DND-41 (cell line): ENCODE measurements around the gene INHBC.

ENCODE experiments used
- ATAC-seq: fragments of 200-7000 bp; cut with Tn5 transposase; 3 replicates; pipeline ENCODE4 v1.9.1; 2021; ENCODE audit warnings: low read depth; ENCODE audit not compliant: insufficient read depth
- DNase-seq: peaks from one replicate; pipeline ENCODE4 v3.0.0-alpha.2; 2020
- H2AFZ ChIP-seq: 2 replicates; pipeline ENCODE4 v1.6.0; 2012; ENCODE audit warnings: low read depth, low read length
- H3K27ac ChIP-seq: 2 replicates; pipeline ENCODE4 v1.5.1; 2012; ENCODE audit warnings: low read length, inconsistent platforms
- H3K27me3 ChIP-seq: fragments of 200-600 bp; sonication (generic); 2 replicates; pipeline ENCODE4 v1.6.0; 2012; ENCODE audit warnings: low read length, mild to moderate bottlenecking, inconsistent platforms; ENCODE audit not compliant: insufficient read depth, poor library complexity
- H3K36me3 ChIP-seq: 2 replicates; pipeline ENCODE4 v1.5.1; 2012; ENCODE audit warnings: low read length, inconsistent platforms; ENCODE audit not compliant: insufficient read depth
- H3K4me1 ChIP-seq: 2 replicates; pipeline ENCODE4 v1.5.1; 2012; ENCODE audit warnings: mild to moderate bottlenecking, low read length; ENCODE audit not compliant: insufficient read depth
- H3K4me2 ChIP-seq: 2 replicates; pipeline ENCODE4 v1.6.0; 2012; ENCODE audit warnings: mild to moderate bottlenecking, moderate library complexity, low read length, inconsistent platforms; ENCODE audit not compliant: insufficient read depth
- H3K4me3 ChIP-seq, 2 experiments: fragments of 200-600 bp in 1 of 2; shearing (Covaris generic) in 1 of 2; 2 replicates each; pipeline ENCODE4 v1.5.1; 2012 to 2016; ENCODE audit warnings: inconsistent platforms in 2 of 2, low read length in 2 of 2, mild to moderate bottlenecking in 2 of 2, low read depth in 1 of 2, moderate library complexity in 1 of 2
- H3K79me2 ChIP-seq: 2 replicates; pipeline ENCODE4 v1.6.0; 2012; ENCODE audit warnings: low read length, inconsistent platforms; ENCODE audit not compliant: insufficient read depth
- H3K9ac ChIP-seq: 2 replicates; pipeline ENCODE4 v1.6.0; 2012; ENCODE audit warnings: low read depth, mild to moderate bottlenecking, inconsistent platforms, low read length, moderate library complexity
- H3K9me3 ChIP-seq: 2 replicates; pipeline ENCODE4 v1.5.1; 2012; ENCODE audit warnings: low read length, moderate library complexity, mild to moderate bottlenecking, inconsistent platforms; ENCODE audit not compliant: insufficient read depth, severe bottlenecking
- H4K20me1 ChIP-seq: 2 replicates; pipeline ENCODE4 v1.6.0; 2012; ENCODE audit warnings: low read length; ENCODE audit not compliant: insufficient read depth
- CTCF ChIP-seq: IDR thresholded peaks from 2 replicates; pipeline ENCODE4 v1.5.1; 2012; ENCODE audit warnings: borderline replicate concordance, low read length, moderate library complexity, mild to moderate bottlenecking; ENCODE audit not compliant: poor library complexity, severe bottlenecking; ENCODE audit errors: extremely low read depth
- EZH2 ChIP-seq: IDR thresholded peaks from 3 replicates; pipeline ENCODE4 v1.6.1; 2012; ENCODE audit warnings: borderline replicate concordance, low read depth, mild to moderate bottlenecking, moderate library complexity, low read length, inconsistent platforms; ENCODE audit not compliant: severe bottlenecking

INHBC gene

GRCh38 chr12:57487055-57487596, 52.5 kb downstream of the INHBC start:
- Histone ChIP-seq H4K20me1 (peaks cover 25% of the 10 kb centered on the region), H3K9me3 (no peaks in the 10 kb centered on the region), H3K36me3 (peaks cover 36% of the 10 kb centered on the region), H3K79me2 (peaks cover 39% of the 10 kb centered on the region), H3K4me3 (peak overlapping the region in 1 of 2 experiments; percentile 83; a peak in 2 of 4 replicates), H3K27ac (peak overlapping the region; percentile 70), H3K9ac (peak overlapping the region; percentile 80), H3K4me2 (peak overlapping the region; percentile 92), H3K4me1 (peaks cover 28% of the 10 kb centered on the region), H3K27me3 (no peaks in the 10 kb centered on the region), H2AFZ (peak overlapping the region; percentile 67)
- no peak; the same call in 2 of the 3 replicates for ATAC-seq
- TF ChIP-seq EZH2 (no peak), CTCF (no peak)
- DNase-seq, result no peak

- H3K36me3 ChIP-seq, result peaks cover 41% of the 10 kb centered on the region
- peaks cover 28% of the 10 kb centered on the region for H3K4me1 ChIP-seq
- DNase-seq, result peak; percentile 95
- no peaks in the 10 kb centered on the region for H3K27me3 ChIP-seq
- H4K20me1 ChIP-seq, result peaks cover 28% of the 10 kb centered on the region
- peak within 1 kb of the TSS; percentile 83 to 84 for H3K4me3 ChIP-seq
- H3K9ac ChIP-seq, result peak within 1 kb of the TSS; percentile 80
- no peaks in the 10 kb centered on the region for H3K9me3 ChIP-seq
- ATAC-seq, result peak; percentile 98
- peak within 1 kb of the TSS; percentile 67 for H2AFZ ChIP-seq
- H3K79me2 ChIP-seq, result peaks cover 43% of the 10 kb centered on the region
- no peak for TF ChIP-seq EZH2
- peak; percentile 59 for TF ChIP-seq CTCF
- H3K4me2 ChIP-seq, result peak within 1 kb of the TSS; percentile 92
- H3K27ac ChIP-seq, result peak within 1 kb of the TSS; percentile 83
These were observed 53.2 kb downstream of the INHBC start, which contains the start of gene MARS1 for GRCh38 chr12:57487597-57488401. Gene MARS1, plus strand, starts transcription at chr12:57488068. Its CDS starts 23 bp downstream, at chr12:57488091.

- TF ChIP-seq EZH2 (no peak), CTCF (no peak)
- peak overlapping the region; percentile 83 for H3K27ac ChIP-seq
- peak overlapping the region; percentile 83 to 84 for H3K4me3 ChIP-seq
These were observed 54.0 kb downstream of the INHBC start for GRCh38 chr12:57488402-57489156.

More at GRCh38 chr12:57488402-57489156, 54.0 kb downstream of the INHBC start:
- Histone ChIP-seq H4K20me1 (peaks cover 31% of the 10 kb centered on the region), H3K9me3 (no peaks in the 10 kb centered on the region), H3K36me3 (peaks cover 44% of the 10 kb centered on the region), H3K9ac (peak overlapping the region; percentile 80), H3K4me1 (peaks cover 28% of the 10 kb centered on the region), H3K79me2 (peaks cover 46% of the 10 kb centered on the region), H2AFZ (peak overlapping the region; percentile 67), H3K27me3 (no peaks in the 10 kb centered on the region), H3K4me2 (peak overlapping the region; percentile 92)
- DNase-seq (peak; percentile 28), ATAC-seq (0 out of 3 replicates have a peak, but pooled peaks have one; percentile 1)
